ENCODE data around the gene MARK1. TPM values are rescaled to one million over a fixed set of nuclear protein-coding genes. Genes with fewer than 3 reads are reported as not detected.

The MARK1 gene
- total RNA-seq, 1 donor from 2014 or later, result 0.38 TPM

- ATAC-seq (peak; percentile 82), DNase-seq (ENCODE audit: low spot score) (no peak)
Observed at GRCh38 chr1:220708936-220709801, 181.2 kb downstream of the MARK1 start.

GRCh38 chr1:220710333-220710732 lies 182.4 kb downstream of the MARK1 start:
- ATAC-seq (no peak), DNase-seq (ENCODE audit: low spot score) (no peak)

GRCh38 chr1:220711056-220711809 lies 183.3 kb downstream of the MARK1 start:
- ATAC-seq (peak; percentile 42), DNase-seq (ENCODE audit: low spot score) (no peak)

Other genes starting within 250 kb of the MARK1 start
- 49.9 TPM for gene C1orf115, start 162.2 kb downstream of the MARK1 start, total RNA-seq
- 129 TPM for gene MTARC2, start 220.2 kb downstream of the MARK1 start, total RNA-seq

All from left lobe of liver (tissue), 2 donors.